Activated CD8-positive, alpha-beta memory T cell treated with anti-CD3 and anti-CD28 coated beads, Interleukin-2, amount 10 ng/mL, durations not matched to agents 7 days and 5 days (primary cell): ENCODE data around the gene CLSTN2. TPM values are rescaled to one million over a fixed set of nuclear protein-coding genes. Genes with fewer than 3 reads are reported as not detected.

Source experiments
- ATAC-seq: fragments of 150-1000 bp; cut with Tn5 transposase; one replicate; pipeline ENCODE4 v1.10.0; 2021; ENCODE audit warnings: moderate library complexity
- CTCF ChIA-PET: fragments of 350-600 bp; sonication (Branson Sonifier 250); formaldehyde crosslinking; loops from one replicate; lab custom pipeline; 2021; ENCODE audit warnings: antibody characterized with exemption; lab: Charles Lee
- DNase-seq: peaks from one replicate; pipeline ENCODE4 v3.0.0-alpha.2; 2020
- H3K27ac Mint-ChIP-seq: one replicate; pipeline ENCODE4 v1.8.0; 2021; ENCODE audit warnings: mild to moderate bottlenecking, mixed read lengths
- H3K27me3 Mint-ChIP-seq: one replicate; pipeline ENCODE4 v1.8.0; 2021; ENCODE audit warnings: mixed read lengths
- H3K36me3 Mint-ChIP-seq: one replicate; pipeline ENCODE4 v1.8.0; 2021; ENCODE audit warnings: mild to moderate bottlenecking, mixed read lengths
- H3K4me1 Mint-ChIP-seq: one replicate; pipeline ENCODE4 v1.8.0; 2021; ENCODE audit warnings: mixed read lengths
- H3K4me3 Mint-ChIP-seq: one replicate; pipeline ENCODE4 v1.8.0; 2021; ENCODE audit warnings: mild to moderate bottlenecking, moderate library complexity, mixed read lengths
- H3K9me3 Mint-ChIP-seq: one replicate; pipeline ENCODE4 v1.8.0; 2022; ENCODE audit warnings: low read depth, mixed read lengths
- total RNA-seq, 2 experiments: library from RNA; stranded (reverse); gene quantifications; one replicate each; pipeline ENCODE4 v1.2.3, GENCODE V29; 2021

The CLSTN2 gene
- total RNA-seq, 2 experiments from 2014 or later = 0.07 TPM; not detected in 1

GRCh38 chr3:140128217-140128616 lies 193.2 kb downstream of the CLSTN2 start:
- CTCF ChIA-PET = no interaction called here

GRCh38 chr3:140128631-140129030 lies 193.6 kb downstream of the CLSTN2 start:
- no peak overlapping the region for H3K4me3 Mint-ChIP-seq
- ATAC-seq = no peak

More at GRCh38 chr3:140128217-140128616, 193.2 kb downstream of the CLSTN2 start:
- no peaks in the 10 kb centered on the region for H3K9me3 Mint-ChIP-seq
- DNase-seq = no peak
- no peaks in the 10 kb centered on the region for H3K36me3 Mint-ChIP-seq
- H3K4me3 Mint-ChIP-seq = no peak overlapping the region
- ATAC-seq = no peak
- no peaks in the 10 kb centered on the region for H3K27me3 Mint-ChIP-seq
- H3K4me1 Mint-ChIP-seq = no peaks in the 10 kb centered on the region
- no peak overlapping the region for H3K27ac Mint-ChIP-seq

GRCh38 chr3:140129768-140130284 lies 194.8 kb downstream of the CLSTN2 start:
- Mint-ChIP-seq H3K36me3 (no peaks in the 10 kb centered on the region), H3K27ac (no peak overlapping the region), H3K4me1 (no peaks in the 10 kb centered on the region), H3K4me3 (no peak overlapping the region), H3K9me3 (no peaks in the 10 kb centered on the region), H3K27me3 (no peaks in the 10 kb centered on the region)
- DNase-seq (no peak), ATAC-seq (no peak)
- CTCF ChIA-PET = no interaction called here

More at GRCh38 chr3:140128631-140129030, 193.6 kb downstream of the CLSTN2 start:
- Mint-ChIP-seq H3K9me3 (no peaks in the 10 kb centered on the region), H3K4me1 (no peaks in the 10 kb centered on the region), H3K36me3 (no peaks in the 10 kb centered on the region), H3K27me3 (no peaks in the 10 kb centered on the region), H3K27ac (no peak overlapping the region)
- CTCF ChIA-PET = no interaction called here
- no peak for DNase-seq

- no peaks in the 10 kb centered on the region for H3K4me1 Mint-ChIP-seq
- H3K36me3 Mint-ChIP-seq = no peaks in the 10 kb centered on the region
- H3K27me3 Mint-ChIP-seq = no peaks in the 10 kb centered on the region
- no peaks in the 10 kb centered on the region for H3K9me3 Mint-ChIP-seq
- CTCF ChIA-PET = no interaction called here
- H3K27ac Mint-ChIP-seq = no peak overlapping the region
- H3K4me3 Mint-ChIP-seq = no peak overlapping the region
- DNase-seq (no peak), ATAC-seq (no peak)
Observed at GRCh38 chr3:140131895-140132294, 196.9 kb downstream of the CLSTN2 start.

- no peaks in the 10 kb centered on the region for H3K4me1 Mint-ChIP-seq
- no peak overlapping the region for H3K4me3 Mint-ChIP-seq
- H3K36me3 Mint-ChIP-seq = no peaks in the 10 kb centered on the region
- H3K9me3 Mint-ChIP-seq = no peaks in the 10 kb centered on the region
- no peak for DNase-seq
- H3K27me3 Mint-ChIP-seq = no peaks in the 10 kb centered on the region
- H3K27ac Mint-ChIP-seq = no peak overlapping the region
- CTCF ChIA-PET = no interaction called here
- no peak for ATAC-seq
Observed at GRCh38 chr3:140134231-140134965, 199.4 kb downstream of the CLSTN2 start.

- DNase-seq (no peak), ATAC-seq (no peak)
- Mint-ChIP-seq H3K27ac (no peak overlapping the region), H3K36me3 (no peaks in the 10 kb centered on the region), H3K4me3 (no peak overlapping the region), H3K9me3 (no peaks in the 10 kb centered on the region), H3K27me3 (no peaks in the 10 kb centered on the region), H3K4me1 (no peaks in the 10 kb centered on the region)
- CTCF ChIA-PET = no interaction called here
Observed at GRCh38 chr3:140135461-140135860, 200.5 kb downstream of the CLSTN2 start.

GRCh38 chr3:140143367-140144069 lies 208.5 kb downstream of the CLSTN2 start:
- ATAC-seq = no peak
- Mint-ChIP-seq H3K4me3 (no peak overlapping the region), H3K4me1 (no peaks in the 10 kb centered on the region), H3K27me3 (no peaks in the 10 kb centered on the region), H3K27ac (no peak overlapping the region), H3K9me3 (no peaks in the 10 kb centered on the region), H3K36me3 (no peaks in the 10 kb centered on the region)
- CTCF ChIA-PET = no interaction called here
- DNase-seq = no peak

- H3K4me3 Mint-ChIP-seq = no peak overlapping the region
- H3K4me1 Mint-ChIP-seq = no peaks in the 10 kb centered on the region
- no peaks in the 10 kb centered on the region for H3K9me3 Mint-ChIP-seq
- no peaks in the 10 kb centered on the region for H3K36me3 Mint-ChIP-seq
- ATAC-seq (no peak), DNase-seq (no peak)
- CTCF ChIA-PET = no interaction called here
- no peaks in the 10 kb centered on the region for H3K27me3 Mint-ChIP-seq
- H3K27ac Mint-ChIP-seq = no peak overlapping the region
Observed at GRCh38 chr3:140145528-140145927, 210.5 kb downstream of the CLSTN2 start.

GRCh38 chr3:140146668-140147067 lies 211.7 kb downstream of the CLSTN2 start:
- Mint-ChIP-seq H3K36me3 (no peaks in the 10 kb centered on the region), H3K4me3 (no peak overlapping the region), H3K9me3 (no peaks in the 10 kb centered on the region), H3K27me3 (no peaks in the 10 kb centered on the region), H3K4me1 (no peaks in the 10 kb centered on the region), H3K27ac (no peak overlapping the region)
- CTCF ChIA-PET = no interaction called here
- DNase-seq (no peak), ATAC-seq (no peak)

GRCh38 chr3:140147965-140148490 lies 213.0 kb downstream of the CLSTN2 start:
- Mint-ChIP-seq H3K4me3 (no peak overlapping the region), H3K27me3 (no peaks in the 10 kb centered on the region), H3K36me3 (no peaks in the 10 kb centered on the region), H3K27ac (no peak overlapping the region), H3K4me1 (no peaks in the 10 kb centered on the region), H3K9me3 (no peaks in the 10 kb centered on the region)
- DNase-seq (no peak), ATAC-seq (no peak)
- CTCF ChIA-PET = no interaction called here

GRCh38 chr3:140148824-140149390 lies 213.9 kb downstream of the CLSTN2 start:
- Mint-ChIP-seq H3K36me3 (no peaks in the 10 kb centered on the region), H3K27me3 (no peaks in the 10 kb centered on the region), H3K4me3 (no peak overlapping the region), H3K27ac (no peak overlapping the region), H3K4me1 (no peaks in the 10 kb centered on the region), H3K9me3 (no peaks in the 10 kb centered on the region)
- CTCF ChIA-PET = no interaction called here
- ATAC-seq = no peak
- no peak for DNase-seq

- H3K27ac Mint-ChIP-seq = no peak overlapping the region
- H3K27me3 Mint-ChIP-seq = no peaks in the 10 kb centered on the region
- DNase-seq (no peak), ATAC-seq (no peak)
- no peaks in the 10 kb centered on the region for H3K4me1 Mint-ChIP-seq
- no peaks in the 10 kb centered on the region for H3K36me3 Mint-ChIP-seq
- H3K4me3 Mint-ChIP-seq = no peak overlapping the region
- CTCF ChIA-PET = no interaction called here
- H3K9me3 Mint-ChIP-seq = no peaks in the 10 kb centered on the region
Observed at GRCh38 chr3:140151321-140151720, 216.3 kb downstream of the CLSTN2 start.

GRCh38 chr3:140152851-140153639 lies 218.1 kb downstream of the CLSTN2 start:
- Mint-ChIP-seq H3K27ac (no peak overlapping the region), H3K4me1 (no peaks in the 10 kb centered on the region), H3K9me3 (no peaks in the 10 kb centered on the region), H3K4me3 (no peak overlapping the region), H3K27me3 (no peaks in the 10 kb centered on the region), H3K36me3 (no peaks in the 10 kb centered on the region)
- DNase-seq = no peak
- CTCF ChIA-PET = no interaction called here
- ATAC-seq = no peak
